ENCODE results near the gene TRIM56.
"Not testable (repeated sequence)": the region's sequence is repeated elsewhere in the genome, so short reads cannot be mapped to it uniquely, and the experiment has no call there.

TRIM56 gene

GRCh38 chr7:101114492-101114891, 29.2 kb downstream of the TRIM56 start:
- DNase-seq = no peak

DNA sequence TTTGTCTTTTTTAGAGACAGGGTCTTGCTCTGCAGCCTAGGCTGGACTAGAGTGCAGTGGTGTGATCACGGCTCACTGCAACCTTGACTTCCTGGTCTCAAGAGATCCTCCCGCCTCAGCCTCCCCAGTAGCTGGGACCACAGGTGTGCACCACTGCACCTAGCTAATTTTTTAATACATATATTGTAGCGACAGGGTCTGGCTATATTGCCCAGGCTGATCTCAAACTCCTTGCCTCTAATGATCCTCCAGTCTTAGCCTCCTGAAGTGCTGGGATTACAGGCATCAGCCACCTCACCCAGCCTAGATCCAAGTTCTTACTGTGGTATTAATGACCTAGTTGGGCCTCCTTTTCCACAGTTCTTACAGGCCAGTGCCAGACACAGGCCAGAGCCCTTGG, 29.9 kb downstream of the TRIM56 start:
- DNase-seq = no peak

DNA sequence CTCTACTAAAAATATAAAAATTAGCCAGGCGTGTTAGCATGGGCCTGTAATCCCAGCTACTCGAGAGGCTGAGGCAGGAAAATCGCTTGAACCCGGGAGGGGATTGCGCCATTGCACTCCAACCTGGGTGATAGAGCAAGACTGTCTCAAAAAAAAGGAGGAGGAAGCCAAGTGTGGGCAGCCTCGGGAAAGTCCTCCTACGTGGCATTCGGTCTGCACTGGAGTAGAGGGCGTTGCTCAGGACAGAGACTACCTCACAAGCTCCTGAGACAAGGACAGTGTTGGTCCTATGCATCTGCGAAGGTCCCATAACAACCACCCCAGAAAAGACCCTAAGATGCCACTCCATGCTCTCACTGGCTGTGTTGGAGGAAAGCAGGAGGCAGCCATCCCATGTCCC, 31.6 kb downstream of the TRIM56 start:
- no peak for DNase-seq

DNA sequence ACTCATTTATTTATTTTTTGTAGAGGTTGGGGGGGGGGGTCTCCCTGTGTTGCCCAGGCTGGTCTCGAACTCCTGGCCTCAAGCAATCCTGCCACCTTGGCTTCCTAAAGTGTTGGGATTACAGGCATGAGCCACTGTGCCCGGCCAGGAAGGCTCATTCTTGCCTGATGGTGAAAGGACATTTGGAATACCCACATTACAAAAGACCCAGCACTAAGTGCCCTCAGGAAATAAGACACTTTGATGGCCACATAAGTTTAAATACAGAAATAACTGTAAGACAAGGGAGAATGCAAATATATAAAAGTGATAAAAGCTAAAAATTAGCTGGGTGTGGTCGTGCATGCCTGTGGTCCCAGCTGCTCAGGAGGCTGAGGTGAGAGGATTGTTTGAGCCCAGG, 33.6 kb downstream of the TRIM56 start:
- no peak for DNase-seq

DNA sequence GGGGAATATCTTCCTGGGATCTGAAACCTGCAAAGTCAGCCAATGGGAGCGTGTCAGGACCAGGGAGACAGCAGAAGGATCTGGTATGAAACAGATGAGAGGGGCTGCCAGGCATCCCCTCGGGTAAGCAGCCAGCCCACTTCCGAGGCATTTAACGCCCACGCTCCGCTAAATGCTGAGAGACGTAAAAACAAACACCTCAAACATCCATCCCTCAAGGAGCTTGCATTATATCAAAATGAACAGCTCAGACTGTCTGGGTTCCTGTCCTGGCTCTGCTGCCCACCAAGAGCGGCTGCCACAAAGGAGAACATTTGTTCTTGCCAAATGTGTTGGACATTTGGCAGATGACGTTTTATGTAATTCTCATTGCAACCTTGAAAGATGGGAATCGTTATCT, 34.6 kb downstream of the TRIM56 start:
- DNase-seq = no peak

- DNase-seq = no peak
Measured at GRCh38 chr7:101120315-101120714, 35.0 kb downstream of the TRIM56 start.

- DNase-seq = not testable (repeated sequence)
Measured at GRCh38 chr7:101121631-101121990, 36.3 kb downstream of the TRIM56 start.

DNA sequence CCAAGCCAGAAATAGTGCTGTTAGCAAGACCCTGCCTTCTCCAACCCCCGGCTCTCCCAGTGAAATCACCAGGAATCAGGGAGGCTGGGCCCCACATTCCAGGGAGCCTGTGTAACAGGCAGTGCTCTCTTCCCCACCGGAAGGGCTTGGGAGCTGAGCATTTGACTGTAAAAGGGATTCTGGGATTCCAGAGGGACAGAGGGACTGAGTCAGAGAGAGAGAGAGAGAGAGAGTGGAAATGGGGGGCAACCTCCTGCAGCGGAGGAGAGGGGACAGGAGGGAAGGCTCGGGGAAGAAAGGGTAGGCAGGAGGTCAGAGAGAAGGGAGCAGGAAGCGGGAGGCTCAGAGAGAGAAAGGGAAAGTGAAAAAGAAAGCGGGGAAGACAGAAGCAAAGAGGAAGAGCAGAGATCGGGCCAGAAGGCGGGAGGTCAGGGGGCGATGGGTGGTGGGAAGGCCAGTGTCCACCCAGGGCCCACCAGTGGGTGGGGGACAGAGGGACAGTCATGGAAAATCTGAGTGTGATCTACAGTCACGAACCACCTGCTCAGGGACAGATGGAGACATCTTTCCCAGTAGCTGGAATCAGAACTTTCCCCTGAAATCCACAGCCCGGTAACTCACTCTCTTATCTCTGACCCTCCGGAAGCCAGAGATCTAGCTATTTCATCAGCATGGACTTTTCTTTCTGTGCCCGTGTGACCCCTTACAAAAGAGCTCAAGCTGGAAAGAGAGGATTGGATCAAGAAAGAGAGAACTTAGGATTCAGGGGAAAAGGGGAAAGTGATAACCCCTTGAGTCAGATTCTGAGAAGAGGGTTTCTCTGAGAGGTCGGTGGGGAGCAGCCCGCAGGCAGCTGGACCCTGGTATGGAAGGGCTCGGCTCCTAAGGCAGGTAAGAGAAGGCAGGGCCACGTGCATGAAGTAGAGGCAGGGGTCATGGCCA, 37.0 kb downstream of the TRIM56 start:
- no peak for DNase-seq

DNA sequence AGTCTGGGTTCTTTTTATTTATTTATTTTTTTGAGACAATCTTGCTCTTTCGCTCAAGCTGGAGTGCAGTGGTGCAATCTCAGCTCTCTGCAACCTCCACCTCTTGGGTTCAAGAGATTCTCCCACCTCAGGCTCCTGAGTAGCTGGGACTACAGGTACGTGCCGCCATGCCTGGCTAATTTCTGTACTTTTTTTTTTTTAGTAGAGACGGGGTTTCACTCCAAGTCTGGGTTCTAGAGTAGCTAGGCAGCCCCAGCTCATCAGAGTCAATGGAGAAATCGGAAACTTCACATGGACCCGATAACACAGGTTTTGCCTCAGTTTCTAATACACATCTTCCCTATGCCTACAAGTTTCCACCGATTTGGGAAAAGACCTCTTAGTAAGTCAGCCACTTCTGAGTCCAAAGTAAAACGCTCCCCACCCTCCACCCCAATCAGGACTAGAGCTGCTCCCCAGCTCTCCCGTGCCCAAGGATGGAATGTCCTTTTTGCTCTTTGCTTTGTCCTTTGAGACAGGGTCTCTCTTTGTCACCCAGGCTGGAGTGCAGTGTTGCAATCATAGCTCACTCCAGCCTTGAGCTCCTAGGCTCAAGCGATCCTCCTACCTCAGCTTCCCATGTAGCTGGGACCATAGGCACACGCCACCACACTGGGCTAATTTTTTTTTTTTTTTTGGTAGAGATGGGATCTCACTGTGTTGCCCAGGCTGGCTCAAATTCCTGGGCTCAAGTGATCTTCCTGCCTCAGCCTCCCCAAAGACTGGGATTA, 37.8 kb downstream of the TRIM56 start:
- no peak for DNase-seq

DNA sequence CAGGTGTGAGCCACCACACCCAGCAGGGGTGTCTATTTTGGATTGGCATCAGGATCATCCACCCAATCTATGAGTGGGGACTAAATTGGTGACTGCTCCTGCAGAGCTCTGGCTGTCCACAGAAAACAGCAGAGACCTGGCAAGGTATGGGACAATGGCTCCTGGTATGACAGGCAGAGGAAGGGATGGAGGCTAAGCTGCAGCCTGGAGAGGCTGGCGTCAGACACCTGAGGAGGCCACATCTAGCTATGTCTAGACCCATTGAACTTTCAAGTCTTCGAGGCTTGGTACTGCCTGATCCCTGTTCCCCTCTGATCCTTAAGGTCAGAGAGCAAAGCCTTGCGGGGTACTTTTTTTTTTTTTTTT, 38.4 kb downstream of the TRIM56 start:
- no peak for DNase-seq

GRCh38 chr7:101124376-101125056, 39.2 kb downstream of the TRIM56 start:
- no peak for DNase-seq

DNA sequence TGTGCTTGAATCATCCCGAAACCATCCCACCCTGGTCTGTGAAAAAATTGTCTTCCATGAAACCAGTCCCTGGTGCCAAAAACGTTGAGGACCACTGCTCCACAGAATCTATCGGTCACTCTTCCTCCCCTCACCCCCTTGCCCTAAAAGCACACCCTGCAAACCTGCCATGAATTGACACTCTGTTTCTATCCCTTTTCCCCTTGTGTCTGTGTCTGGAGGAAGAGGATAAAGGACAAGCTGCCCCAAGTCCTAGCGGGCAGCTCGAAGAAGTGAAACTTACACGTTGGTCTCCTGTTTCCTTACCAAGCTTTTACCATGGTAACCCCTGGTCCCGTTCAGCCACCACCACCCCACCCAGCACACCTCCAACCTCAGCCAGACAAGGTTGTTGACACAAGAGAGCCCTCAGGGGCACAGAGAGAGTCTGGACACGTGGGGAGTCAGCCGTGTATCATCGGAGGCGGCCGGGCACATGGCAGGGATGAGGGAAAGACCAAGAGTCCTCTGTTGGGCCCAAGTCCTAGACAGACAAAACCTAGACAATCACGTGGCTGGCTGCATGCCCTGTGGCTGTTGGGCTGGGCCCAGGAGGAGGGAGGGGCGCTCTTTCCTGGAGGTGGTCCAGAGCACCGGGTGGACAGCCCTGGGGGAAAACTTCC, 40.8 kb downstream of the TRIM56 start:
- DNase-seq = no peak

- no peak for DNase-seq
Measured at GRCh38 chr7:101126651-101127459, 41.6 kb downstream of the TRIM56 start, which contains the start of gene SERPINE1. Gene SERPINE1 (plus strand): TSS chr7:101127104. CDS start chr7:101128394, 1,290 bp downstream.

- no peak for DNase-seq
Measured at GRCh38 chr7:101127460-101128039, 42.3 kb downstream of the TRIM56 start.

- DNase-seq = no peak
Measured at GRCh38 chr7:101128040-101128834, 43.0 kb downstream of the TRIM56 start.

- DNase-seq = no peak
Measured at GRCh38 chr7:101129603-101130117, 44.4 kb downstream of the TRIM56 start.

- not testable (repeated sequence) for DNase-seq
Measured at GRCh38 chr7:101132626-101133600, 47.6 kb downstream of the TRIM56 start.

DNA sequence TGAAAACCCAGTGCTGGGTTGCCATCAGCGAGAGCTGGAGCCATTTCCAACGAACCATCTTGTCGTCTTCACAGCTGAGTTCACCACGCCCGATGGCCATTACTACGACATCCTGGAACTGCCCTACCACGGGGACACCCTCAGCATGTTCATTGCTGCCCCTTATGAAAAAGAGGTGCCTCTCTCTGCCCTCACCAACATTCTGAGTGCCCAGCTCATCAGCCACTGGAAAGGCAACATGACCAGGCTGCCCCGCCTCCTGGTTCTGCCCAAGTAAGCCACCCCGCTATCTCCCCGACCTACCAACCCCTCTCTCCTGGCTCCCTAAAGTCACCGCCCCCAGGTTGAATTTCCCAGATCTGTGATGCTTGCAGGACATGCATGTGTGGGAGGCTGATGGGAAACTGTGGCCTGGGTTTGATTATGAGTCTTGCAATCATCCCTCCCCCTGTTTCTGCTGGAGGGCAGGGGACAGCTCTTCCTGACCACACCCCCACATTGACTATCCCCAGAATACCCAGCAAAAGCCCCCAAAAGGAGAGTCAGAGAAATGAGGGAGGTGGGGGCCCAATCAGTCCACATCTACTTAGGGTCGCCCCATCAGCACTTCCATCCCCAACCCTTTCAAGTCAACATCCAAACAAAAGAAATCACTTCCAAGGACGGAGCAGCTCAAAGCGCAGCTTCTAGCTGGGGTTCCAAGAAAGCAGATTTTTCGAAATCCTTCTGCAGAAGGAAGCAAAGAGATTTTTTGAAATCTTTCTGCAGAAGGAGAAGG, 48.5 kb downstream of the TRIM56 start:
- DNase-seq = no peak
